NCI-H2171 (cell line): ENCODE results near the gene GNB3.
A peak's percentile ranks its signal among the peaks of the same experiment; 100 is the strongest.

ENCODE experiments used
- DNase-seq: peaks from one replicate; lab custom pipeline; 2025; lab: John Stamatoyannopoulos, UW

Gene GNB3

DNA sequence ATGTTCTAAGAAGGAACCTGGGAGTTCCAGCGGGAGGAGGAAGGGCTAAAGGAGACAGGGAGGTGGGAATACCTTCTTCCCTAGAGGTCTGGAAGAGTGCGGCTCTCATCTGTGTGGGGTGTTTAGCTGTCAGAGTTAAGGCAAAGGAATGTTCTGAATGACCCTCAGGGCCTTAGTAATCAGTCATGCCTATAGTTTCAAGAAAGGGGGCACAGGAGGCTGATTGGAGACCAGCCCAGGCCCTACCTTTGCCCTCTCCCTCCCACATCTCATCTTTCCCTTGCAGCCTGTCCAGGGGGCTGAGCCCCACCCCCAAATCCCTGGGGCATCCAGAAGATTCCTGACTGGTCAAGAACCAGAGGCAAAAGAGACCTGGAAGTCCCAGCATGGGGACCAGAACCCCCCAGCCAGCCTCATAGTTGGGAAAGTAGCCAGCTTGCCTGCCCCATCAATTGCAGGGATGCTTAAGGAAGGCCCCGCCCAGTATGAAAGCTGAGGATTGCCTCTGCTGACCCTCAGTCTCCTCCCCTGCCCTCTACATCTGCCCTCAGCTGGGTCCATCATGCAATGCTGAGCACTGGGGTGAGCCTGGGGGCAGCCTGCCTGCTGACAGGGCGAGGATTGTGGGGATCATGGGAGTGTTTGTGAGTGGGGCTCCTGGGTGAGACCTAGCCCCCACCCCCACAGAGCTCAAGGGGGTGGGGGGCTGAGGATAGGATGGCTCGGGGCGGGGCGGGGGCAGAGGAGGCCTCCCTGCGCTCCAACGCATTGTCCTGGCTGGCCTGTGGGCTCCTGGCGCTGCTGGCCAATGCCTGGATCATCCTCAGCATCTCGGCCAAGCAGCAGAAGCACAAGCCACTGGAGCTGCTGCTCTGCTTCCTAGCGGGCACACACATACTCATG, 17.3 kb upstream of the GNB3 start:
- no peak for DNase-seq

DNA sequence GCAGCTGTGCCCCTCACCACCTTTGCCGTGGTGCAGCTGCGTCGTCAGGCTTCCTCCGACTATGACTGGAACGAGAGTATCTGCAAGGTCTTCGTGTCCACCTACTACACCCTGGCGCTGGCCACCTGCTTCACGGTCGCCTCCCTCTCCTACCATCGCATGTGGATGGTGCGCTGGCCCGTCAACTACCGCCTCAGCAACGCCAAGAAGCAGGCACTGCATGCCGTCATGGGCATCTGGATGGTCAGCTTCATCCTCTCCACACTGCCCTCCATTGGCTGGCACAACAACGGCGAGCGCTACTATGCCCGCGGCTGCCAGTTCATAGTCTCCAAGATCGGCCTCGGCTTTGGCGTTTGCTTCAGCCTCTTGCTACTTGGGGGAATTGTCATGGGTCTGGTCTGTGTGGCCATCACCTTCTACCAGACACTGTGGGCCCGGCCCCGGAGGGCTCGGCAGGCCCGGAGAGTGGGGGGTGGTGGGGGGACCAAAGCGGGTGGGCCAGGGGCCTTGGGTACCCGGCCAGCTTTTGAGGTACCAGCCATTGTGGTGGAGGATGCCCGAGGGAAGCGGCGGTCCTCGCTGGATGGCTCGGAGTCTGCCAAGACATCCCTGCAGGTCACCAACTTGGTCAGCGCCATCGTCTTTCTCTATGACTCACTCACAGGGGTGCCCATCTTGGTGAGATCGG, 16.5 kb upstream of the GNB3 start:
- DNase-seq = no peak

DNA sequence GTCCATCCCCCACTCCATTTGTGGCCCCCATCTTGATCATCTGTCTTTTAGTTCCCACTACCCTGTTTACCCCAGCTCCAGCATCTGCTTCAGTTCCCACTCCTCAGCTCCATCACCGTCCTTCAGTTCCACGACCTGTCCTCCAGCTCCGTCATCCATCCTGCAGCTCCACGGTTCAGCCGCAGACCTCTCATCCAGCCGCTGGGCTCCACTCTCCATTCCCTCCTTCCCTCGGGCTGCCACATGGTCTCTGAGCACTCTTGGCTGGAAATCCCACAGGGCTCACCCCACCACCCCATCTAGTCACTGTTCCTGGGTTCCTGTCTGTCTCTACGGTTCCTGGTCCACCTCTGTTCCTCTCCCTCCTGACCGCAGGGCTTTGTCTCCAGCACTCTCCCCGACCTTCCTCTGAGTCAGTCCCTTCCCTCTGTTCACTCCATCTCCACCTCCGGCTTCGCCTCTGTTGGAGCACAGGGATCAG, 15.8 kb upstream of the GNB3 start:
- no peak for DNase-seq

DNA sequence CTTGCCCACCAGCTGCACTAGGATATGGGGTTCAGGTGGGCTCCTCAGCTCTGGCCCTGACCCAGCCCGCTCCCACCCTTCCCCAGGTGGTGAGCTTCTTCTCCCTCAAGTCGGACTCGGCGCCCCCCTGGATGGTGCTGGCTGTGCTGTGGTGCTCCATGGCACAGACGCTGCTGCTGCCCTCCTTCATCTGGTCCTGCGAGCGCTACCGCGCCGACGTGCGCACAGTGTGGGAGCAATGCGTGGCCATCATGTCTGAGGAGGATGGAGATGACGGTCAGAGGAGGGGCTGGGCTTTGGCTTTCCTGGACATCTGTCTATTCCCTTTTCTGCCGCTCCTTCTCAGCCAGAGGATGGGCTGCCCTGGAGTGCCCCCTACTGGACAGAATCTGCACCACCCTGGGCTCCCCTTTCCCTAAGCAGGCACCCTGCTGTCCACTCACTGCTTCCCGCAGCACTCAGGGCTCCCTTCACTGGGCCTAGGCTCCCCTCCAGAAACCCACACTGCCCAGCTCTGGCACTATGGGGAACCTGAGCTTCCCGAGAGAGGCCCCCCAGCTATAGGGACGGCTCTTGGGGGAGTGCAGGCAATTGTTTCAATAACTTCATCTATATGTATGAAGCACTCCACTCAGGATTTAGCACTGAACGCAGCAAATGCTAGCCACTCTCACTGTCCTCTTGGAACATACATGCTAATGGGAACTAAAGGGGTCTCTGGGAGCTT, 15.2 kb upstream of the GNB3 start:
- peak; percentile 69 for DNase-seq

DNA sequence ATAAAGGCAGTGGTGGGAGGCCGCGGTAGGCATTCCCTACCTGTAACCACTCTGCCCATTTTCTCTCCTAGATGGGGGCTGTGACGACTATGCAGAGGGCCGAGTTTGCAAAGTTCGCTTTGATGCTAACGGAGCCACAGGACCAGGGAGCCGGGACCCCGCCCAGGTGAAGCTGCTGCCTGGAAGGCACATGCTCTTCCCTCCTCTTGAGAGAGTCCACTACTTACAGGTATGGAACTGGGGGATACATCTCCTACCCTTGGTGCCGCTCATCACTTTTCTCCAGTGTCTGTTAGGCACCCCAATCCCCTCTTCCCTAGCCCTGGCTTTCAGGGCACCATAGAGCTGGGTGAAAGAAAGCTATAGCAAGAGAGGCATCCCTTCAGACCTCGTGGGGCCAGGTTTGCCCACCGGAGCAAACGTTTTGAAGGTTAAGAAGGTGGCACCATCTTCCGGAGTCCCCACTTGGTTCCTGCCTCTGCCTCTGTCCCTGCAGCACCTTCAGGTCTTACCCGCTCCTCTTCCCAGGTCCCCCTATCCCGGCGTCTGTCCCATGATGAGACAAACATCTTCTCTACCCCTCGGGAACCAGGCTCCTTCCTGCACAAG, 14.5 kb upstream of the GNB3 start:
- no peak for DNase-seq

DNA sequence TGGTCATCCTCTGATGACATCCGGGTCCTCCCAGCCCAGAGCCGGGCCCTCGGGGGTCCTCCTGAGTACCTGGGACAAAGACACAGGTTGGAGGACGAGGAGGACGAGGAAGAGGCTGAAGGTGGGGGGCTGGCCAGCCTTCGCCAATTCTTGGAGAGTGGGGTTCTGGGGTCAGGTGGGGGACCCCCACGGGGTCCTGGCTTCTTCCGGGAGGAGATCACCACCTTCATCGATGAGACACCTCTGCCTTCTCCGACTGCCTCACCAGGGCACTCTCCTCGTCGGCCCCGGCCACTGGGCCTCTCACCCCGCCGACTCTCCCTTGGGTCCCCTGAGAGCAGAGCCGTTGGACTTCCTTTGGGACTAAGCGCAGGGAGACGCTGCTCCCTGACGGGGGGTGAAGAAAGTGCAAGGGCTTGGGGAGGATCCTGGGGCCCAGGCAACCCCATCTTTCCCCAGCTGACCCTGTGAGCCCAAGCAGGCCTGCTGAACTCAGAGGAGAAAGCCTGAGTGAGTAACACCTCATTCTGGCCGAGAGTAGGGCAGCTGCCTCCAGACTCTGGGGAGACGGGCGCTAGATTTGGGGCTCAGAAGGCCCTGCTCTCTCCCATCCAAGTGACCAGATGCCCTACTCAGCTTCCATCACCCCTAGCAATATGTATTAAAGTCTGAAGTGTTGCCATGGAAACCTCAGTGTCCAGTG, 13.8 kb upstream of the GNB3 start:
- no peak for DNase-seq

DNA sequence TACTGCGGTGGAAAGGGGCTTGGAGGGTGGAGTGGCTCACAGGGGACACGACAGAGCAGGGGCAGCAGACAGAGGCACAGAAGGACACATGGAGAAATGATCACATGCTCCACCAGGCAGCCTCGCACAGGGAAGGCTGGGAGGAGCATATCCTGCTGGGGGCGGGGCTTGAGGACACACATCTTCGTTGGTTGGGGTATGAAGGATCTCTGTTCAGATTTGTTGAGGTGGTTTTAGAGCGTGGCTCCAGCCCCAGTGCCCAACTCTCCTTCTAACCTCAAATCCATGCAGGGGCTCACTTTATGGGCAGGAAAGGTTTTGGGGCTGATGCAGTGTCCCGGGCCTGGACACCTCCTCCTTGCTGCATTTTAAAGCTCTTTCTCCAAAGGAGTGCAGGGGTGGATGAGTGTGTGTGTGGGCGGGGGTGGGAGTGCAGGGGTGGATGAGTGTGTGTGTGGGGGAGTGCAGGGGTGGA, 13.3 kb upstream of the GNB3 start:
- peak; percentile 100 for DNase-seq

DNA sequence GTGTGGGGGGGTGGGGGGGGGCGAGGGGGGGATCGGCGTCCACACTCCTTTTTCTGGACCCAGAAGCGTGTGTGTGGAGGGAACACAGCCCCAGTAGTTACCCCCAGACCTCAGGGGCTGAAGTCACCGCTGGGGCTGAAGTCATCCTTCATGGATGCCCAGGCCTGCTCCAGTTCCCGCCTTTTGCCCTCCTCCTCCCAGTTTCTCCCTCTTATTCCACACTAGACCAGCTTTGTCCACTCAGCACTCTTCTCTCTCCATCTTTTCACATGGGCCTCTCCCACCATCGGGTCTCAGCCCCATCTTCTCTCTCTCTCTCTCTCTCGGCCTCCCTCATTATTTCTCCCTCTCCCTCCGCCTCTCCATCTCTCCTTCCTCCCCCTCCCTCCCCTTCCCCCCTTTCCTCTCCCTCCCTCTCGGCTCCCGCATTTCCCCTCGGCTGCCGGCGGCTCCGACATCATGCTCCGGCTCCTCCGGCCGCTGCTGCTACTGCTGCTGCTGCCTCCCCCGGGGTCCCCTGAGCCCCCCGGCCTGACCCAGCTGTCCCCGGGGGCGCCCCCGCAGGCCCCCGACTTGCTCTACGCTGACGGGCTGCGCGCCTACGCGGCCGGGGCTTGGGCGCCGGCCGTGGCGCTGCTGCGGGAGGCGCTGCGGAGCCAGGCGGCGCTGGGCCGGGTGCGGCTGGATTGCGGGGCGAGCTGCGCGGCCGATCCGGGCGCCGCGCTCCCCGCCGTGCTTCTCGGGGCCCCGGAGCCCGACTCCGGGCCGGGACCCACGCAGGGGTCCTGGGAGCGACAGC, 12.5 kb upstream of the GNB3 start, which contains the start of gene P3H3:
Gene P3H3, plus strand, starts transcription at position 426 of the 799 bp plus-strand sequence. Its CDS starts 34 bp downstream, at position 460.
- DNase-seq = peak; percentile 98

DNA sequence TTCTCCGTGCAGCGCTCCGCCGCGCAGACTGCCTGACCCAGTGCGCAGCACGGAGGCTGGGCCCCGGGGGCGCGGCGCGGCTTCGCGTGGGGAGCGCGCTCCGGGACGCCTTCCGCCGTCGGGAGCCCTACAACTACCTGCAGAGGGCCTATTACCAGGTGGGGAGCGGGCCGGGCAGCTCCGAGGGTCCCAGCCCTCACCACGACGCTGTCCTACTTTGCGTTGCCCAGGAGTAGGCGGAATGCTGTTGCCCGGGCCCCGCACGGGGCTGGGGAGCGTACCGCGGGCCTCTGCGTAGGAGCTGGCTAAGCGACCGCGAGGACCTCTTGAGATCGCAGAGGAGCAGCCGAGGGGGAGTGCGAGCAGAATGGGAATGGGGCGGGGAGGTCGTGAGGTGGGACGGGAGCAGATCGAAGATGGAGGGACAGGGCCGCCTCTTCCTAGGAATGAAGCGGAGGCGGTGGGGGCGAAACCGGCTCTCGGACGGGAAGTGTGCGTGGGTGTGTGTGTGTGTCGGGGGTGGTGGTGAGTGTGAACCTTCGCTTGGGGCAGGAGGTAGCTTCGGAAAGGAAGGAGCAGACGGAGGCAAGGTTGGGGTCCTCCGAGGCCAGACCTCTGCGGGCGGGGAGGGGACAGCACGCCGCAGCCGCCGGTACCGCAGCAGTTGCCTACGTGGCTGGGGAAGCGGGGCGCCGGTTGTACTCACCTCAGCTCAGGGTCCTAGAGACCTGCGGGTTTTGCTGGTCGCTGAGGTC, 11.8 kb upstream of the GNB3 start:
- DNase-seq = peak; percentile 89

DNA sequence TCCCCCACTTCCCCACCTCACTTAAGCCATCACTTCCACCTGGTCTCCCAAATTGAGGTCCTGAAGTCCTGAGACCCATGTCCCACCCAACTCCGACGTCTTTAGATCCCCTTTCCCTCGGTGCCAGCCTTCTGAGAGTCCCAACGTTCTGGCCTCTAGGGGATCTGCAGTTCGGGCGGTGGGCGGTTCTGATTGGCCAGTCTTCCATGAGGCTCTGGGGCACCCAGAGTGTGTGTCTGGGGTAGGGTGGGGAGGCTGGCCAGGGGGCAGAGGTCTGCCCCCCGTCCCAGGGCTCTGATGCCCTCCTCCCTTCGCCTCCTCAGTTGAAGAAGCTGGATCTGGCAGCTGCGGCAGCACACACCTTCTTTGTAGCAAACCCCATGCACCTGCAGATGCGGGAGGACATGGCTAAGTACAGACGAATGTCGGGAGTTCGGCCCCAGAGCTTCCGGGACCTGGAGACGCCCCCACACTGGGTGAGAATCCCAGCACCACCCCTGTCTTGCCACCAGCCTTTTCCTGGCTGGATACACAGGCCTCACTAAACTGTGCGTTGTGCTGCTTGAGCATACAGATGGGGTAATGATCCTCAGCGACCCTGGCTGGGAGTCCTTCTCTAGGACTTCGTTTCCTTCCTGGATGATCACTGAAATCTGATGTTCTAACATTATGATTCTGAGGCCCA, 11.0 kb upstream of the GNB3 start:
- DNase-seq = no peak

DNA sequence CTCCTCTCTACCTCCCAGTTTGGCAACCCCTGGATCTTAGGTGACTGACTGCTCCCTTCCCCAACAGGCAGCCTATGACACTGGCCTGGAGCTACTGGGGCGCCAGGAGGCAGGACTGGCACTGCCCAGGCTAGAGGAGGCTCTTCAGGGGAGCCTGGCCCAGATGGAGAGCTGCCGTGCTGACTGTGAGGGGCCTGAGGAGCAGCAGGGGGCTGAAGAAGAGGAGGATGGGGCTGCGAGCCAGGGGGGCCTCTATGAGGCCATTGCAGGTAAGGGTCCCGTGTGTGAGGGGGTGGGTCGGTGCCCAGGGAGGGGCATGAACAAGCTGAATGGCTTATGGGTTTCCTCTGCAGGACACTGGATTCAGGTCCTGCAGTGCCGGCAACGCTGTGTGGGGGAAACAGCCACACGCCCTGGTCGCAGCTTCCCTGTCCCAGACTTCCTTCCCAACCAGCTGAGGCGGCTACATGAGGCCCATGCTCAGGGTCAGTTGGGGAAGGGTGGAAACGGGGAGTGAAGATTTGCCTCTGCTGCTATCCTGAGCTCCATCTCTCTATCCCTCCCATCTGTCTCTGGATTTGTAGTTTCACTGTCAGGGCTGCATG, 10.3 kb upstream of the GNB3 start:
- DNase-seq = no peak

DNA sequence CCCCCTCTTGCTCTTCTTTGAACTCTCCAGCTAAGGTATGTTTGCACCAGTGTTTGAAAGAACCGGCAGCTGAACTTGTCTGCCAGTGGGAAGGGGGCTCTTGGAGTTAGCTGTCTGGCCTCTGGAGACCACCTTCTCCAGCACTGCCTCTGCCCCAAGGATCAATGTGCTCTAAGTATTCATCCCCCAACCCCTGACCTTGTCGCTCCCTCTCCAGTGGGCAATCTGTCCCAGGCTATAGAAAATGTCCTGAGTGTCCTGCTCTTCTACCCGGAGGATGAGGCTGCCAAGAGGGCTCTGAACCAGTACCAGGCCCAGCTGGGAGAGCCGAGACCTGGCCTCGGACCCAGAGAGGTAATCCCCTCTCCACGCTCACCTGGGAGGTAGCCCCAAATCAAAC, 9.7 kb upstream of the GNB3 start:
- DNase-seq = no peak

DNA sequence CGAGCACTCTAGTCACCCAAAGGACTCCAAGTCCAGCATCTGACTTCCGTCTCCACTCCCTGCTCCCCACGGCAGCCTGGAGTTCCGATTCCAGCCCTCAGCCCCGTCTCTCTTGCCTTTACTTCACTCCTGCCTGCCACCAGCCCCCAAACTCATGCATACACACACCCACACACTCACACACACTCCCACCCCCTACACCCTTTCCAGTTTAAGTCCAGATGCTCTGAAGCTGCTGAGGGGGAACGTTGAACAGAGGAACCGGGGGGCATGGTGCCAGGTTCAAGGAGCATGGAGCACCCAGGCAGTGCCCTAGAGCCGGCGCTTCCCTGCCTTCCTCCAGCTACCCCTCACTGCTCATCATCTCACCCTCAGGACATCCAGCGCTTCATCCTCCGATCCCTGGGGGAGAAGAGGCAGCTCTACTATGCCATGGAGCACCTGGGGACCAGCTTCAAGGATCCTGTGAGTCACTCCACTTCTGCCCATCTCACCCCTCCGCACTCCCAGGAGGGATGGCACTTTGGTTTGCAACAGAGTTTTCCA, 9.2 kb upstream of the GNB3 start:
- DNase-seq = no peak

DNA sequence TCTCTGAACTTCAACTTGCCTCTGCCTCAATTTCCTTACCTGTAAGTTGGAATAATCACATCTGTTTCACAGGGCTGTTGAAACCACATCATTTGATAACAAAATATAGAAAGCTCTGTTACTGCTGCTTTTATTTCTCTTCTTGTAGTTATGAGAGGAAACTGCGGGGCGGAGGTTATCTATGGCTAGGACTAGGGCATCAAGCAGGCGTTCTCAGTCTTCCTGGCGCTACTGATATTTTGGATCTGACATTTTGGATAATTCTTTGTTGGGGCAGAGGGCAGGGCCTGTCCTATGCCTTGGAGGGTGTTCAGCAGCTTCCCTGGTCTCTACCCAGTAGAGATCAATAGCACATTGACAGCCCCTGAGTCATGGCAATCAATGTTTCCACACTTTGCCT, 8.6 kb upstream of the GNB3 start:
- no peak for DNase-seq

DNA sequence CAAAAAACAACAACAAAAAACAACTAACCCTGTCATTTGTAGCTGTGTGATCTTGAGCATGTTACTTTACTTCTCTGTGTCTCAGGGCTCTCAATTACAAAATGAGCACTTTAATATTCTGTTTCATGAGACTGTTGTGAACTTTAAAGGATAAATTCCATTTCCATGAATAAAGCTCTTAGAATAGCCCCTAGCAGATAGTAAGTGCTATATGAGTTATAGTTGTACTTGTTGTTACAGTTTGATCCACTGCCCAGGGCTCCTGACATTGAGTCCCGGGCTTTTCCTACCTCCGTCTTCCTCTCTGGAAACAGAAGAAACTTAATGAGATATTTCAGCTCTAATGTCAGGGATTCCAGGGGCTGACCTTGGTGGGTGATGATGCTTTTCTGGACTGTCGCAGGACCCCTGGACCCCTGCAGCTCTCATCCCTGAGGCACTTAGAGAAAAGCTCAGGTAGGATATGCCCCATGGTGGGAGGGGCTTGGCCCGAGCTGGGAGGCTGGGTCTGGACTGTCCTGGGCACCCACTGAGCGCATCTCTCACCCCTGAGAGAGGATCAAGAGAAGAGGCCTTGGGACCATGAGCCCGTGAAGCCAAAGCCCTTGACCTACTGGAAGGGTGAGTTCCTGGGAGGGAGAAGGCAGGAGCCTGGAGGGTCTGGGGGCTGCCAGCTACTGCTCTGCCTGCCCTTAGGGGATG, 7.4 kb upstream of the GNB3 start:
- DNase-seq = no peak

DNA sequence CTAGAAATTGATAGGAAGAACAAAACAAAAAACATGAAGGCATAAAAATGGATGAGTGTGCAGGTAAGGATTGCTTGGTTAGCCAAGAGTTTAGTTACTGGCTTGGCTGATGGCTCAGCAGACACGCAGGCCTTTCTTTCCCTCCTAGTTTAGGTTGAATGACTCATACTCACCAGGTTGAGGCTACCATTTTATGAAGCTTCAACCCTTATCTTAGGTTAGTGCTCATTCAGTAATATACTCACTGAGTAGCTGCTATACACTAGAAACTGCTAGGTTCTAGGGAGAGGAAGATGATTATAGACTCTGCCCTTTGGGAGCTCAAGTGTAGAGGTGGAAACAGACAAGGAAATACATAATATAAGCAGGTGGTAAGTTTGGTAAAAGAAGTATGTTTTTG, 6.5 kb upstream of the GNB3 start:
- DNase-seq = no peak

DNA sequence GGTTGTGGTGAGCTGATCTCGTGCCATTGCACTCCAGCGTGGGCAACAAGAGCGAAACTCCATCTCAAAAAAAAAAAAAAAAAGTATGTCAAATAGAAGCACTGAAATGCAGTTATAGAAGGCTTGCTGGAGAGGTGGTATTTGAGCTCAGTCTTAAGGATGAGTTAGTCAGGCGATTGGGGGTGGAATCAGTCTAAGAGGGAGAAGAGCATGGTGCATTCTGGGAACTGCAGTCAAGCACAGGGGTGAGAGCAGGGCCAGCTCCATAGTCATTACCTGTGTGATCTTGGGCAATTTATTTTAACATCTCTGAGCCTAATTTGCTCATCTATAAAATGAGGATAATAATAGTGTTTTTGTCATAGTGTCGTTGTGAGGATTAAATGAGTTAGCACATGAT, 5.9 kb upstream of the GNB3 start:
- no peak for DNase-seq

DNA sequence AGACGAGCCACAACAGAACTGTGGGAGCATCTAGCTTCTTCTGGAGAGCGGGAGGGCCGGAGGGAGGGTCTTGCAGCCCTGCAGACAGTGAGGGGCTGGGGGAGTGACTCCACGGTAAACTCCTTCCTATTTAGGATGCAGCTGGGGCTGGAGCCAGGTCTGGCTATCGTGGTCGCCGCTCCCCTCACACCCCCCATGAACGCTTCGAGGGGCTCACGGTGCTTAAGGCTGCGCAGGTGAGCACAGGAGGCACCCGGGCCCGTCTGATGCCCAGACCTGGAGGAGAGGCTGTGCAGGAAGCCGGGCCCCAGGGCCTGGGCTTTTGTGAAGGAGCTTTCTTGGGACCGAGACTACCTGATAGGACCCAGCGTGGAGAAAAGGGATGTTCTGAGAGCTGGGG, 3.9 kb upstream of the GNB3 start:
- no peak for DNase-seq
